ENCODE measurements around the gene NOSTRIN. TPM values are rescaled to one million over a fixed set of nuclear protein-coding genes. Genes with fewer than 3 reads are reported as not detected.

Gene NOSTRIN
- total and polyA plus RNA-seq, 2 donors (not counting 3 experiments of a cell fraction or from before 2014, with no cell fraction given) = 0.03 to 0.75 TPM

DNA sequence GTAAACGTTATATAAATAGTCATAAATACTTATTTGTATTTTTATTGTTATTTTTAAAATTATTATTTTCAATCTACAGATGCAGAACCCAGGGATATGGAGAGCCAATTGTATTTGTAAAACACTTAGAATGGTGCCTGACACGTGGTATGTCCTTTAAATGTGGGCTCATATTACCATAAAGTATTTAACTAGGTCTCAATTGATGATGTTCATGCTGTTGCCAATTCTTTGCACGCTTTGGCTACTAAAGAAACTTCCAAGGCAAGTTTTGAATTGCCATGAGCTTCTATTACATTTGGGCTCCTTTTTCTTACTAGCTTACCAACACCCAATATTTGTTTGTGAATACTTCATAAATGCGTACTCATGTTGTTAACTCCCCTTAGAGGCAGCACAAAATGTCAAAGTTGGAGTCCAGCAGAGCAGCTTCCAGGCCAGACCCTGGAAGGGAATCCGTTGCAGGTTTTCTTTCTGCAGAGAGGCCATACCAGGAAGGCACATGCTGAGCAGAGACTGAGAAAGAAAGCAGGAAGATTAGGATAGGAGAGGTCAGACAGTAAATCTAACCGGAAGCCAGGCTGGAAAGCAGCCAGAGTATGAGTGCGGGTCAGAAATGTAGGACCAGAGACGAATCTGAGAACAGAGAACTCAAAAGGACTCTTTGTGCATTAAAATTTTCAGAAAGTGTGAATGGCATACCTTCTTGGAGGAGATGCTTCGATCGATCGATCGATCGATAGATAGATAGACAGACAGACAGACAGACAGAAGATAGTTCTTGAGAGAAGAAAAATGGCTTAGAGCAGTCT, 4.2 kb upstream of the NOSTRIN start:
- H3K4me2 ChIP-seq (ENCODE audit: insufficient read depth, low read length) = no peak overlapping the region
- no TSS peak for BruUV-seq (replicated peaks)
- H3K9me3 ChIP-seq (replicated peaks; ENCODE audit: control insufficient read depth, insufficient read depth, low read length) = no peaks in the 10 kb centered on the region
- no peaks in the 10 kb centered on the region for H4K20me1 ChIP-seq (replicated peaks; ENCODE audit: control insufficient read depth, extremely low read depth, insufficient read depth, low read length)
- no peak overlapping the region for H3K9ac ChIP-seq (replicated peaks; ENCODE audit: extremely low read depth, insufficient read depth, low read length)
- ChIA-PET CTCF (no interaction called here), POLR2A (no interaction called here)
- no peaks in the 10 kb centered on the region for H3K27me3 ChIP-seq (ENCODE audit: control insufficient read depth in 2 of 2, insufficient read depth in 2 of 2, low read length in 2 of 2)
- H3K36me3 ChIP-seq (ENCODE audit: control insufficient read depth in 2 of 2, extremely low read depth in 1 of 2, insufficient read depth in 2 of 2, low read length in 2 of 2) = no peaks in the 10 kb centered on the region
- dilution Hi-C loops (cut with MboI; ENCODE audit: extremely low pct_ligation_motif_present, low sequenced_read_pairs) (no loop called here), intact Hi-C loops (cut with micrococcal nuclease) (no loop called here)
- no peak overlapping the region for H2AFZ ChIP-seq (ENCODE audit: low read depth, low read length)
- FAIRE-seq (no peak), DNase-seq (ENCODE audit: low read depth, low spot score) (peak; percentile 8)
- no peak overlapping the region for H3K4me3 ChIP-seq (replicated peaks in 1 of 3; ENCODE audit: insufficient read depth in 1 of 3, low read depth in 1 of 3, low read length in 3 of 3)
- no peaks in the 10 kb centered on the region for H3K9me1 ChIP-seq (replicated peaks; ENCODE audit: control insufficient read depth, extremely low read depth, insufficient read depth, low read length)
- peaks cover 13% of the 10 kb centered on the region for H3K4me1 ChIP-seq (ENCODE audit: control insufficient read depth, extremely low read depth, insufficient read depth, low read length)
- no peaks in the 10 kb centered on the region for H3K79me2 ChIP-seq (ENCODE audit: control insufficient read depth, insufficient read depth, low read length)
- no peak overlapping the region for H3K27ac ChIP-seq (ENCODE audit: insufficient read depth, low read depth, low read length)
- TF ChIP-seq POLR2A (IDR thresholded peaks at IDR 0.05; ENCODE audit: low read depth, low read length) (no peak), MYC (IDR thresholded peaks at IDR 0.05; ENCODE audit: low read depth, low read length) (no peak), JUN (IDR thresholded peaks at IDR 0.05; ENCODE audit: borderline replicate concordance, insufficient read depth, insufficient read length, low read depth) (no peak), POLR2AphosphoS5 (IDR thresholded peaks at IDR 0.05; ENCODE audit: insufficient read depth, low read depth, low read length) (no peak), EZH2 (IDR thresholded peaks at IDR 0.05; ENCODE audit: borderline replicate concordance, low read depth, low read length, severe bottlenecking) (no peak), FOS (IDR thresholded peaks at IDR 0.05; ENCODE audit: borderline replicate concordance, insufficient read depth, low read length) (no peak), GATA2 (IDR thresholded peaks at IDR 0.05; ENCODE audit: insufficient read depth, insufficient read length, low read depth, low read length) (no peak)
- TF ChIP-seq, protein P1, sequence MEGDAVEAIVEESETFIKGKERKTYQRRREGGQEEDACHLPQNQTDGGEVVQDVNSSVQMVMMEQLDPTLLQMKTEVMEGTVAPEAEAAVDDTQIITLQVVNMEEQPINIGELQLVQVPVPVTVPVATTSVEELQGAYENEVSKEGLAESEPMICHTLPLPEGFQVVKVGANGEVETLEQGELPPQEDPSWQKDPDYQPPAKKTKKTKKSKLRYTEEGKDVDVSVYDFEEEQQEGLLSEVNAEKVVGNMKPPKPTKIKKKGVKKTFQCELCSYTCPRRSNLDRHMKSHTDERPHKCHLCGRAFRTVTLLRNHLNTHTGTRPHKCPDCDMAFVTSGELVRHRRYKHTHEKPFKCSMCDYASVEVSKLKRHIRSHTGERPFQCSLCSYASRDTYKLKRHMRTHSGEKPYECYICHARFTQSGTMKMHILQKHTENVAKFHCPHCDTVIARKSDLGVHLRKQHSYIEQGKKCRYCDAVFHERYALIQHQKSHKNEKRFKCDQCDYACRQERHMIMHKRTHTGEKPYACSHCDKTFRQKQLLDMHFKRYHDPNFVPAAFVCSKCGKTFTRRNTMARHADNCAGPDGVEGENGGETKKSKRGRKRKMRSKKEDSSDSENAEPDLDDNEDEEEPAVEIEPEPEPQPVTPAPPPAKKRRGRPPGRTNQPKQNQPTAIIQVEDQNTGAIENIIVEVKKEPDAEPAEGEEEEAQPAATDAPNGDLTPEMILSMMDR (IDR thresholded peaks at IDR 0.05; ENCODE audit: extremely low read depth in 1 of 2, insufficient read depth in 1 of 2, low read depth in 1 of 2, low read length in 2 of 2) = no peak
- TF ChIP-seq, protein P2, sequence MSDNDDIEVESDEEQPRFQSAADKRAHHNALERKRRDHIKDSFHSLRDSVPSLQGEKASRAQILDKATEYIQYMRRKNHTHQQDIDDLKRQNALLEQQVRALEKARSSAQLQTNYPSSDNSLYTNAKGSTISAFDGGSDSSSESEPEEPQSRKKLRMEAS (IDR thresholded peaks at IDR 0.05; ENCODE audit: insufficient read depth, insufficient read length) = no peak
